ENCODE results near the gene MYO5A. TPM values are rescaled to one million over a fixed set of nuclear protein-coding genes. Genes with fewer than 3 reads are reported as not detected.

The MYO5A gene
- total RNA-seq, 1 experiment from 2014 or later, result 21.8 TPM

- peaks cover 10% of the 10 kb centered on the region; the same call in 1 of the 2 replicates for H3K4me1 ChIP-seq (ENCODE audit: insufficient read depth, low read length)
- no peak overlapping the region for H3K4me3 Mint-ChIP-seq
- H2BK20ac ChIP-seq (ENCODE audit: low read depth, low read length, poor library complexity, severe bottlenecking), result no peak overlapping the region
- H3K27me3 ChIP-seq (ENCODE audit: insufficient read depth, low read length), result no peaks in the 10 kb centered on the region
- H4K91ac ChIP-seq (ENCODE audit: insufficient read length, low read depth, low read length), result no peak overlapping the region
- H3K79me2 ChIP-seq (ENCODE audit: insufficient read depth, low read length), result no peaks in the 10 kb centered on the region
- H2BK5ac ChIP-seq (ENCODE audit: insufficient read length, low read length), result no peak overlapping the region
- H2AK5ac ChIP-seq (ENCODE audit: insufficient read length, low read length), result no peak overlapping the region
- no peak overlapping the region for H2BK12ac ChIP-seq (ENCODE audit: insufficient read length, low read depth, low read length)
- H3K9me3 Mint-ChIP-seq, result no peaks in the 10 kb centered on the region
- H4K5ac ChIP-seq (ENCODE audit: insufficient read length, low read depth, low read length), result no peak overlapping the region
- no peak overlapping the region for H4K8ac ChIP-seq (replicated peaks; ENCODE audit: insufficient read length, low read depth, low read length)
- no CpG with 5 or more reads among the region's 4 CpGs for WGBS (ENCODE audit: extremely low coverage, insufficient read length, low lambda C conversion rate)
- H3K23me2 ChIP-seq (ENCODE audit: insufficient read length, low read depth, low read length, poor library complexity, severe bottlenecking), result no peaks in the 10 kb centered on the region
- no peak overlapping the region for H3K27ac ChIP-seq (ENCODE audit: insufficient read length, low read depth, low read length)
- no peak overlapping the region for H3K14ac ChIP-seq (ENCODE audit: insufficient read depth, low read length)
- no peak overlapping the region for H2BK15ac ChIP-seq (ENCODE audit: low read depth, low read length)
- no peak overlapping the region for H3K4ac ChIP-seq (ENCODE audit: low read depth, low read length)
- no peak for DNase-seq
- no peak overlapping the region for H3K9ac ChIP-seq (ENCODE audit: extremely low read depth, insufficient read length, low read length)
- TF ChIP-seq, protein P1, sequence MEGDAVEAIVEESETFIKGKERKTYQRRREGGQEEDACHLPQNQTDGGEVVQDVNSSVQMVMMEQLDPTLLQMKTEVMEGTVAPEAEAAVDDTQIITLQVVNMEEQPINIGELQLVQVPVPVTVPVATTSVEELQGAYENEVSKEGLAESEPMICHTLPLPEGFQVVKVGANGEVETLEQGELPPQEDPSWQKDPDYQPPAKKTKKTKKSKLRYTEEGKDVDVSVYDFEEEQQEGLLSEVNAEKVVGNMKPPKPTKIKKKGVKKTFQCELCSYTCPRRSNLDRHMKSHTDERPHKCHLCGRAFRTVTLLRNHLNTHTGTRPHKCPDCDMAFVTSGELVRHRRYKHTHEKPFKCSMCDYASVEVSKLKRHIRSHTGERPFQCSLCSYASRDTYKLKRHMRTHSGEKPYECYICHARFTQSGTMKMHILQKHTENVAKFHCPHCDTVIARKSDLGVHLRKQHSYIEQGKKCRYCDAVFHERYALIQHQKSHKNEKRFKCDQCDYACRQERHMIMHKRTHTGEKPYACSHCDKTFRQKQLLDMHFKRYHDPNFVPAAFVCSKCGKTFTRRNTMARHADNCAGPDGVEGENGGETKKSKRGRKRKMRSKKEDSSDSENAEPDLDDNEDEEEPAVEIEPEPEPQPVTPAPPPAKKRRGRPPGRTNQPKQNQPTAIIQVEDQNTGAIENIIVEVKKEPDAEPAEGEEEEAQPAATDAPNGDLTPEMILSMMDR (conservative IDR thresholded peaks at IDR 0.05), result no peak
- H3K27ac Mint-ChIP-seq, result no peak overlapping the region
- H3K56ac ChIP-seq (ENCODE audit: insufficient read length, low read depth, low read length), result no peak overlapping the region
- no peak overlapping the region for H3K18ac ChIP-seq (ENCODE audit: insufficient read length, low read depth, low read length)
- no peak overlapping the region for H3K4me2 ChIP-seq (ENCODE audit: insufficient read depth, insufficient read length, low read length)
- no peaks in the 10 kb centered on the region for H4K20me1 ChIP-seq (ENCODE audit: control insufficient read depth, insufficient read depth, insufficient read length)
- H3K36me3 Mint-ChIP-seq (ENCODE audit: insufficient read depth in 1 of 3, low read depth in 3 of 3), result peaks cover 2 to 4% (median 4%) of the 10 kb centered on the region in 3 experiments; a peak in 3 of 7 replicates
- no peaks in the 10 kb centered on the region for H3K9me3 ChIP-seq (ENCODE audit: control insufficient read depth, low read depth, low read length)
- peaks cover 47 to 49% of the 10 kb centered on the region in 2 experiments for H3K4me1 Mint-ChIP-seq
- H3K79me1 ChIP-seq (ENCODE audit: insufficient read depth, low read depth, low read length, poor library complexity, severe bottlenecking), result no peaks in the 10 kb centered on the region
- no peak overlapping the region for H2BK120ac ChIP-seq (ENCODE audit: low read depth, low read length, poor library complexity, severe bottlenecking)
- H3T11ph ChIP-seq (ENCODE audit: low read length), result no peak overlapping the region
- H3K27me3 Mint-ChIP-seq (ENCODE audit: low read depth), result no peaks in the 10 kb centered on the region
- H2AFZ ChIP-seq (ENCODE audit: low read length), result no peak overlapping the region
- no peak overlapping the region for H3K23ac ChIP-seq (ENCODE audit: insufficient read length, low read depth, low read length)
Observed at GRCh38 chr15:52391069-52391468, 137.6 kb downstream of the MYO5A start.
